ENCODE measurements around the gene H2BW2.
"Not testable (repeated sequence)": the region's sequence is repeated elsewhere in the genome, so short reads cannot be mapped to it uniquely, and the experiment has no call there.

- not testable (repeated sequence) for TF ChIP-seq ZBTB17 (CRISPR knock-in tag; IDR thresholded peaks at IDR 0.05); DLX4 (CRISPR knock-in tag; IDR thresholded peaks at IDR 0.05); KDM5B (IDR thresholded peaks at IDR 0.05; ENCODE audit: insufficient replicate concordance, low read depth, low read length); YY1 (IDR thresholded peaks at IDR 0.05; ENCODE audit: borderline replicate concordance in 1 of 3, control insufficient read depth in 1 of 3, extremely low read depth in 1 of 3, insufficient read depth in 3 of 3, insufficient read length in 1 of 3, insufficient replicate concordance in 2 of 3, low read depth in 1 of 3, low read length in 2 of 3); TARDBP (IDR thresholded peaks at IDR 0.05); SIN3A (IDR thresholded peaks at IDR 0.05; ENCODE audit: borderline replicate concordance in 2 of 2, control insufficient read depth in 1 of 2, low read depth in 2 of 2, low read length in 2 of 2); ZNF79 (CRISPR knock-in tag; IDR thresholded peaks at IDR 0.05; ENCODE audit: low read depth)
Measured at GRCh38 chrX:104075778-104076445, 36.2 kb downstream of the H2BW2 start, which contains the start of gene TMSB15C.

Data from K562 (cell line).